Lung (tissue), 12 donors: ENCODE measurements around the gene C21orf58. TPM values are rescaled to one million over a fixed set of nuclear protein-coding genes. Genes with fewer than 3 reads are reported as not detected.

Experiments used
- ATAC-seq: fragments of 200-7000 bp; cut with Tn5 transposase; one replicate; pipeline ENCODE4 v1.9.1; 2020; ENCODE audit warnings: moderate number of reproducible peaks; ENCODE audit not compliant: insufficient read depth, low FRiP score
- DNase-seq, 3 donors: peaks; one replicate each; pipeline ENCODE4 v3.0.0-alpha.2; 2013 to 2017
- H3K27ac ChIP-seq, 2 donors: one replicate each; pipeline ENCODE4 v1.5.1; 2013; ENCODE audit warnings: mild to moderate bottlenecking in 2 of 2, moderate library complexity in 2 of 2, control low read depth in 1 of 2, inconsistent platforms in 1 of 2, low read depth in 1 of 2, low read length in 1 of 2
- H3K27me3 ChIP-seq, 3 donors: one replicate each; pipeline ENCODE4 v1.5.1; 2013; ENCODE audit warnings: low read length in 2 of 3; ENCODE audit not compliant: control insufficient read depth in 3 of 3, insufficient read depth in 3 of 3
- H3K36me3 ChIP-seq, 4 donors: one replicate each; pipeline ENCODE4 v1.5.1; 2013; ENCODE audit warnings: low read length in 4 of 4, mild to moderate bottlenecking in 1 of 4, moderate library complexity in 1 of 4; ENCODE audit not compliant: control insufficient read depth in 4 of 4, insufficient read depth in 4 of 4
- H3K4me1 ChIP-seq, 5 donors: one replicate each; pipeline ENCODE4 v1.5.1; 2013; ENCODE audit warnings: low read length in 5 of 5, mild to moderate bottlenecking in 2 of 5, moderate library complexity in 1 of 5; ENCODE audit not compliant: control insufficient read depth in 5 of 5, insufficient read depth in 5 of 5
- H3K4me3 ChIP-seq: one replicate; pipeline ENCODE4 v1.5.1; 2013; ENCODE audit warnings: mild to moderate bottlenecking, control low read depth, moderate library complexity
- H3K9ac ChIP-seq, 2 donors: one replicate each; pipeline ENCODE4 v1.5.1; 2013; ENCODE audit warnings: low read length in 2 of 2, control low read depth in 1 of 2; ENCODE audit not compliant: insufficient read depth in 1 of 2
- H3K9me3 ChIP-seq, 4 donors: one replicate each; pipeline ENCODE4 v1.5.1; 2013; ENCODE audit warnings: low read length in 3 of 4, mild to moderate bottlenecking in 1 of 4, moderate library complexity in 1 of 4; ENCODE audit not compliant: control insufficient read depth in 4 of 4, insufficient read depth in 3 of 4
- WGBS, 2 donors: extraction: QIAGEN DNeasy Blood & Tissue Kit; methylation state at CpG; one replicate each; pipeline ENCODE4 v1.1.7; 2013; 5-methylcytosine and 5-hydroxymethylcytosine counted together
- polyA plus RNA-seq, 2 donors: library from polyadenylated mRNA; stranded (reverse); fragments of 200-250 nt; gene quantifications; one replicate each; pipeline ENCODE4 v1.2.1, GENCODE V29; 2013
- total RNA-seq, 2 donors: library from RNA; depleted of rRNA in 1 of 2; stranded (reverse); fragments of >200 nt in 1 of 2; gene quantifications; one replicate each; pipeline ENCODE4 v1.2.1, GENCODE V29; 2014 to 2021
- TF ChIP-seq, protein P1 (sequence below): IDR thresholded peaks from 2 replicates; pipeline ENCODE4 v1.5.1; 2012; ENCODE audit warnings: mild to moderate bottlenecking; ENCODE audit errors: control extremely low read depth, extremely low read depth
- donor health status: control.
- donor health status: control.
- donor health status: Bipolar disorder and iron deficiency.
- donor health status: healthy.
- donor health status: DM: yes; HTN: yes; CAD: no.

C21orf58 gene
- total and polyA plus RNA-seq, 4 donors = 4.8 to 20.8 (median 8.9) TPM

- Histone ChIP-seq H3K9ac (peak overlapping the region; percentile 27 to 38), H3K4me1 (peaks cover 0 to 40% (median 16%) of the 10 kb centered on the region in 5 donors), H3K27me3 (no peaks in the 10 kb centered on the region), H3K4me3 (peak overlapping the region; percentile 94), H3K36me3 (peaks cover 0 to 7% (median 3%) of the 10 kb centered on the region in 4 donors), H3K9me3 (peaks cover 0 to 1% (median 0%) of the 10 kb centered on the region in 4 donors), H3K27ac (peak overlapping the region; percentile 98)
- ATAC-seq (peak; percentile 91), DNase-seq (peak; percentile 92 to 96 (median 94))
- TF ChIP-seq, protein P1, sequence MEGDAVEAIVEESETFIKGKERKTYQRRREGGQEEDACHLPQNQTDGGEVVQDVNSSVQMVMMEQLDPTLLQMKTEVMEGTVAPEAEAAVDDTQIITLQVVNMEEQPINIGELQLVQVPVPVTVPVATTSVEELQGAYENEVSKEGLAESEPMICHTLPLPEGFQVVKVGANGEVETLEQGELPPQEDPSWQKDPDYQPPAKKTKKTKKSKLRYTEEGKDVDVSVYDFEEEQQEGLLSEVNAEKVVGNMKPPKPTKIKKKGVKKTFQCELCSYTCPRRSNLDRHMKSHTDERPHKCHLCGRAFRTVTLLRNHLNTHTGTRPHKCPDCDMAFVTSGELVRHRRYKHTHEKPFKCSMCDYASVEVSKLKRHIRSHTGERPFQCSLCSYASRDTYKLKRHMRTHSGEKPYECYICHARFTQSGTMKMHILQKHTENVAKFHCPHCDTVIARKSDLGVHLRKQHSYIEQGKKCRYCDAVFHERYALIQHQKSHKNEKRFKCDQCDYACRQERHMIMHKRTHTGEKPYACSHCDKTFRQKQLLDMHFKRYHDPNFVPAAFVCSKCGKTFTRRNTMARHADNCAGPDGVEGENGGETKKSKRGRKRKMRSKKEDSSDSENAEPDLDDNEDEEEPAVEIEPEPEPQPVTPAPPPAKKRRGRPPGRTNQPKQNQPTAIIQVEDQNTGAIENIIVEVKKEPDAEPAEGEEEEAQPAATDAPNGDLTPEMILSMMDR = no peak
- WGBS, 2 donors = 1% methylated on average over 64 to 98 of the region's 98 CpGs
These were observed 861 bp upstream of the C21orf58 start for GRCh38 chr21:46324390-46325072.

- TF ChIP-seq, protein P1 = no peak
- 0 to 1% methylated on average over 33 to 34 of the region's 34 CpGs for WGBS, 2 donors
- H3K27me3 ChIP-seq = no peaks in the 10 kb centered on the region
- peaks cover 0 to 6% (median under 1%) of the 10 kb centered on the region in 4 donors for H3K36me3 ChIP-seq
- H3K27ac ChIP-seq = peak overlapping the region in 1 of 2 donors; percentile 81
- peak overlapping the region; percentile 73 for H3K4me3 ChIP-seq
- ATAC-seq (no peak), DNase-seq (peak in 1 of 3 donors; percentile 6)
- peaks cover 0 to 40% (median 16%) of the 10 kb centered on the region in 5 donors for H3K4me1 ChIP-seq
- H3K9me3 ChIP-seq = no peaks in the 10 kb centered on the region
- peak overlapping the region in 1 of 2 donors; percentile 70 for H3K9ac ChIP-seq
These were observed 402 bp downstream of the C21orf58 start for GRCh38 chr21:46323227-46323709.

GRCh38 chr21:46322351-46323226 is 1.1 kb downstream of the C21orf58 start:
- DNase-seq (peak in 1 of 3 donors; percentile 26), ATAC-seq (no peak)
- TF ChIP-seq, protein P1 = no peak
- H3K27me3 ChIP-seq = no peaks in the 10 kb centered on the region
- H3K9me3 ChIP-seq = no peaks in the 10 kb centered on the region
- H3K36me3 ChIP-seq = peaks cover 0 to 2% (median 0%) of the 10 kb centered on the region in 4 donors
- H3K27ac ChIP-seq = no peak overlapping the region
- WGBS, 2 donors = 2 to 6% methylated on average over 50 of the region's 50 CpGs
- H3K4me3 ChIP-seq = peak overlapping the region; percentile 73
- H3K9ac ChIP-seq = peak overlapping the region; percentile 52 to 70
- peaks cover 0 to 40% (median 17%) of the 10 kb centered on the region in 5 donors for H3K4me1 ChIP-seq
